SK-N-SH (cell line): ENCODE results near the gene SLC35F6. TPM values are rescaled to one million over a fixed set of nuclear protein-coding genes. Genes with fewer than 3 reads are reported as not detected.
A peak's percentile ranks its signal among the peaks of the same experiment; 100 is the strongest.

Experiments used
- CTCF ChIA-PET: fragments of 300-600, 350-600 bp; formaldehyde crosslinking; extraction: SDS; loops from one replicate; lab custom pipeline; 2021; lab: Yijun Ruan, JAX
- POLR2A ChIA-PET: fragments of 350-600 bp; sonication (Branson Sonifier 250); formaldehyde crosslinking; extraction: SDS; loops from one replicate; lab custom pipeline; 2020; ENCODE audit warnings: antibody characterized with exemption, inconsistent platforms; lab: Yijun Ruan, JAX
- DNase-seq: peaks from one replicate; pipeline ENCODE4 v3.0.0; 2012
- H2AFZ ChIP-seq: fragments of 200-600 bp; sonication (generic); 2 replicates; pipeline ENCODE4 v1.8.1; 2016; ENCODE audit warnings: antibody characterized with exemption, mild to moderate bottlenecking, low read depth
- H3F3A ChIP-seq: fragments of 200-600 bp; sonication (generic); replicated peaks from 2 replicates; pipeline ENCODE3; 2016; ENCODE audit warnings: antibody characterized with exemption, mild to moderate bottlenecking; ENCODE audit not compliant: insufficient read depth
- H3K27ac ChIP-seq, 2 experiments: fragments of 200-500 bp in 1 of 2; fragments of 200-600 bp in 1 of 2; sonication (Bioruptor generic) in 1 of 2; sonication (generic), shearing (Covaris generic) in 1 of 2; 2 replicates each; pipeline versions ENCODE4 v1.5.1 to v1.6.1; 2014 to 2016; ENCODE audit warnings: low read depth in 2 of 2, inconsistent platforms in 1 of 2, low read length in 1 of 2, mild to moderate bottlenecking in 1 of 2, mixed read lengths in 1 of 2
- H3K27me3 ChIP-seq: fragments of 200-600 bp; sonication (generic), shearing (Covaris generic); 2 replicates; pipeline ENCODE4 v1.6.1; 2016; ENCODE audit warnings: mixed run types; ENCODE audit not compliant: insufficient read depth
- H3K36me3 ChIP-seq, 2 experiments: fragments of 200-500 bp in 1 of 2; fragments of 200-600 bp in 1 of 2; sonication (Bioruptor generic) in 1 of 2; sonication (generic) in 1 of 2; replicated peaks in 1 of 2; 2 replicates each; pipeline versions ENCODE3 to v1.5.1; 2014 to 2016; ENCODE audit warnings: low read length in 1 of 2, mild to moderate bottlenecking in 1 of 2; ENCODE audit not compliant: insufficient read depth in 2 of 2, control insufficient read depth in 1 of 2
- H3K4me1 ChIP-seq, 2 experiments: fragments of 200-500 bp in 1 of 2; fragments of 200-600 bp in 1 of 2; sonication (Bioruptor generic) in 1 of 2; sonication (generic), shearing (Covaris generic) in 1 of 2; 2 replicates each; pipeline versions ENCODE4 v1.5.1 to v1.6.1; 2014 to 2016; ENCODE audit warnings: low read depth in 1 of 2, low read length in 1 of 2, mixed run types in 1 of 2; ENCODE audit not compliant: insufficient read depth in 2 of 2, control insufficient read depth in 1 of 2
- H3K4me2 ChIP-seq: fragments of 200-600 bp; sonication (generic), shearing (Covaris generic); 2 replicates; pipeline ENCODE4 v1.6.1; 2017; ENCODE audit warnings: mixed run types
- H3K4me3 ChIP-seq, 2 experiments: fragments of 200-500 bp in 1 of 2; fragments of 200-600 bp in 1 of 2; sonication (Bioruptor generic) in 1 of 2; sonication (generic), shearing (Covaris generic) in 1 of 2; 2 replicates each; pipeline versions ENCODE4 v1.5.1 to v1.8.1; 2014 to 2016; ENCODE audit warnings: low read depth in 2 of 2, inconsistent platforms in 1 of 2, low read length in 1 of 2, mild to moderate bottlenecking in 1 of 2, mixed read lengths in 1 of 2, moderate library complexity in 1 of 2
- H3K79me2 ChIP-seq: fragments of 200-600 bp; sonication (generic); 2 replicates; pipeline ENCODE4 v1.8.1; 2017; ENCODE audit warnings: mild to moderate bottlenecking; ENCODE audit not compliant: insufficient read depth
- H3K9ac ChIP-seq: fragments of 200-600 bp; sonication (generic); 2 replicates; pipeline ENCODE4 v1.6.1; 2017; ENCODE audit warnings: mixed run types
- H3K9me2 ChIP-seq: fragments of 200-600 bp; sonication (generic); 2 replicates; pipeline ENCODE4 v1.6.1; 2017; ENCODE audit warnings: mixed run types
- H3K9me3 ChIP-seq: fragments of 200-600 bp; sonication (generic); 2 replicates; pipeline ENCODE4 v1.6.1; 2017; ENCODE audit warnings: mixed run types, mild to moderate bottlenecking, moderate library complexity
- H4K20me1 ChIP-seq: fragments of 200-600 bp; sonication (generic); 2 replicates; pipeline ENCODE4 v1.6.1; 2017; ENCODE audit warnings: mild to moderate bottlenecking, mixed run types; ENCODE audit not compliant: insufficient read depth
- CHD2 ChIP-seq: fragments of 150-350 bp; IDR thresholded peaks from 2 replicates; pipeline ENCODE4 v1.6.1; 2018; ENCODE audit warnings: low read length; ENCODE audit not compliant: partially characterized antibody
- EP300 ChIP-seq, 2 experiments: IDR thresholded peaks; 2 replicates each; pipeline versions ENCODE4 v1.4.0 to v1.6.1; 2012; ENCODE audit warnings: borderline replicate concordance in 1 of 2, low read depth in 1 of 2, low read length in 1 of 2
- FOXM1 ChIP-seq: IDR thresholded peaks from 2 replicates; pipeline ENCODE4 v1.4.0; 2012; ENCODE audit warnings: low read depth, mild to moderate bottlenecking
- GATA2 ChIP-seq: sonication (generic); formaldehyde crosslinking; IDR thresholded peaks from 2 replicates; pipeline ENCODE4 v1.5.0; 2020; ENCODE audit warnings: mild to moderate bottlenecking, missing genetic modification reagents
- MXI1 ChIP-seq: IDR thresholded peaks from 2 replicates; pipeline ENCODE4 v1.6.1; 2012; ENCODE audit warnings: mild to moderate bottlenecking, low read depth, low read length, improper control_type of control experiment
- RAD21 ChIP-seq: IDR thresholded peaks from 2 replicates; pipeline ENCODE4 v1.6.1; 2012; ENCODE audit warnings: mild to moderate bottlenecking, low read length
- RFX5 ChIP-seq: IDR thresholded peaks from 2 replicates; pipeline ENCODE4 v1.6.1; 2012; ENCODE audit warnings: mild to moderate bottlenecking, improper control_type of control experiment, low read length
- SMC3 ChIP-seq: IDR thresholded peaks from 2 replicates; pipeline ENCODE4 v1.6.1; 2012; ENCODE audit warnings: low read depth, low read length, improper control_type of control experiment
- WGBS: methylation state at CpG from one replicate; pipeline ENCODE4 v1.1.6; 2017; ENCODE audit warnings: low lambda C conversion rate; 5-methylcytosine and 5-hydroxymethylcytosine counted together
- polyA plus RNA-seq, 3 experiments: library from polyadenylated mRNA; depleted of rRNA; stranded (reverse); fragments of >200 nt; gene quantifications; 2 replicates each; pipeline ENCODE4 v1.2.3, GENCODE V29; 2012
- TF ChIP-seq, protein P1 (sequence below): fragments of 200-600 bp; sonication (generic); IDR thresholded peaks from 2 replicates; pipeline ENCODE4 v1.6.1; 2017; ENCODE audit warnings: antibody characterized with exemption, mild to moderate bottlenecking, moderate library complexity
- TF ChIP-seq, protein P2 (sequence below): IDR thresholded peaks from 2 replicates; pipeline ENCODE4; 2012
- TF ChIP-seq, protein P3 (sequence below): IDR thresholded peaks from 2 replicates; pipeline ENCODE4 v1.6.1; 2012; ENCODE audit warnings: mild to moderate bottlenecking, low read depth, low read length, moderate library complexity
- TF ChIP-seq, protein P4 (sequence below): fragments of 150-350 bp; IDR thresholded peaks from 2 replicates; pipeline ENCODE4 v1.6.1; 2017; ENCODE audit warnings: antibody characterized with exemption, low read length, low read depth, borderline replicate concordance

The SLC35F6 gene
- polyA plus RNA-seq, 1 of the 3 experiments (the other 2 are of a cell fraction), result 16.0 TPM

DNA sequence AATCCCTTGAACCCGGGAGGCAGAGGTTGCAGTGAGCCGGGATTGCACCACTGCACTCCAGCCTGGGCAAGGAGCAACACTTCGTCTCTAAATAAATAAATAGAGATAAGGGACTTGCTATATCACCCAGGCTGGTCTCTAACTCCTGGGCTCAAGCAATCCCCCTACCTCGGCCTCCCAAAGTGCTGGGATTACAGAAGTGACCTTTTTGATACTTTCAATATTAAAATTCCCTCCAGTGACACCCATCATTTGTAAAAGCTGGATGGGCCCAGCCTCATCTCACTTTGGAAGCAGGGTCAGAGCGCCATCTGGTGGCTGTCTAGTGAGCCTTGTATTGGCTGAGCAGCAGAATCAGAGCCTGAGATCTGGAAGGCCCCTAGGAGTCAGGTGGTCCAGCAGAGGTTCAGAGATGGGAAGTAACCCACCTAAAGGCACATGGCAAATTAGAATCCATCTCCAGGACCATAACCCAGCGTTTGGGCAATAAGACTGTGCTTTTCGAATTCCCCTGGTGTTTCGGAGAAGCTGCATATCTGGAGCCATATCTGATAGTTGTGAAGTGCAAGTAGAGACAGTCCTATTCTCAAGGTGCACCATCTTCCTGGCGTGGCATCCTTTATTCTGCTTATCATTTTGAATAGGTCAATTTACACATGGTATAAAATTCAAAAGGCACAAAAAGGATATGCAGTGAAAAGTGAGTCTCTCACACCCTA, 18.3 kb upstream of the SLC35F6 start:
- H3K4me3 ChIP-seq, result no peak overlapping the region
- no peak overlapping the region for H3K27ac ChIP-seq
- no peaks in the 10 kb centered on the region for H3K36me3 ChIP-seq
- no peak overlapping the region for H3K4me2 ChIP-seq
- H3F3A ChIP-seq, result no peaks in the 10 kb centered on the region
- 31% methylated on average over 9 of the region's 9 CpGs for WGBS
- no peaks in the 10 kb centered on the region for H3K79me2 ChIP-seq
- H3K27me3 ChIP-seq, result no peaks in the 10 kb centered on the region
- peak; percentile 85 for DNase-seq
- no peaks in the 10 kb centered on the region for H3K9me2 ChIP-seq
- H3K4me1 ChIP-seq, result peaks cover 0 to 3% of the 10 kb centered on the region in 2 experiments; a peak in 1 of 4 replicates
- POLR2A ChIA-PET, result interaction anchor here (1.3 kb wide), 1 partner anchor 168 kb away, joined by 5 read pairs; no protein-coding TSS in a partner anchor
- no peak overlapping the region for H3K9ac ChIP-seq
- CTCF ChIA-PET, result interaction anchor here (0.6 to 22.3 kb wide), 56 partner anchors 10 to 671 kb away, joined by 3 to 944 read pairs (median 7); partner anchors contain the start of genes ADGRF3, CIB4, HADHA and HADHB
- TF ChIP-seq, protein P1, sequence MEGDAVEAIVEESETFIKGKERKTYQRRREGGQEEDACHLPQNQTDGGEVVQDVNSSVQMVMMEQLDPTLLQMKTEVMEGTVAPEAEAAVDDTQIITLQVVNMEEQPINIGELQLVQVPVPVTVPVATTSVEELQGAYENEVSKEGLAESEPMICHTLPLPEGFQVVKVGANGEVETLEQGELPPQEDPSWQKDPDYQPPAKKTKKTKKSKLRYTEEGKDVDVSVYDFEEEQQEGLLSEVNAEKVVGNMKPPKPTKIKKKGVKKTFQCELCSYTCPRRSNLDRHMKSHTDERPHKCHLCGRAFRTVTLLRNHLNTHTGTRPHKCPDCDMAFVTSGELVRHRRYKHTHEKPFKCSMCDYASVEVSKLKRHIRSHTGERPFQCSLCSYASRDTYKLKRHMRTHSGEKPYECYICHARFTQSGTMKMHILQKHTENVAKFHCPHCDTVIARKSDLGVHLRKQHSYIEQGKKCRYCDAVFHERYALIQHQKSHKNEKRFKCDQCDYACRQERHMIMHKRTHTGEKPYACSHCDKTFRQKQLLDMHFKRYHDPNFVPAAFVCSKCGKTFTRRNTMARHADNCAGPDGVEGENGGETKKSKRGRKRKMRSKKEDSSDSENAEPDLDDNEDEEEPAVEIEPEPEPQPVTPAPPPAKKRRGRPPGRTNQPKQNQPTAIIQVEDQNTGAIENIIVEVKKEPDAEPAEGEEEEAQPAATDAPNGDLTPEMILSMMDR, result peak; percentile 99
- TF ChIP-seq SMC3 (peak; percentile 99), CHD2 (peak; percentile 25), MXI1 (no peak), RAD21 (peak; percentile 100), RFX5 (0 out of 2 replicates have a peak, but pooled peaks have one; percentile 57), EP300 (IDR thresholded peaks at IDR 0.05; ENCODE audit: borderline replicate concordance in 1 of 2, low read depth in 1 of 2, low read length in 1 of 2) (no peak), FOXM1 (no peak), GATA2 (CRISPR knock-in tag) (peak; percentile 75)
- TF ChIP-seq, protein P2, sequence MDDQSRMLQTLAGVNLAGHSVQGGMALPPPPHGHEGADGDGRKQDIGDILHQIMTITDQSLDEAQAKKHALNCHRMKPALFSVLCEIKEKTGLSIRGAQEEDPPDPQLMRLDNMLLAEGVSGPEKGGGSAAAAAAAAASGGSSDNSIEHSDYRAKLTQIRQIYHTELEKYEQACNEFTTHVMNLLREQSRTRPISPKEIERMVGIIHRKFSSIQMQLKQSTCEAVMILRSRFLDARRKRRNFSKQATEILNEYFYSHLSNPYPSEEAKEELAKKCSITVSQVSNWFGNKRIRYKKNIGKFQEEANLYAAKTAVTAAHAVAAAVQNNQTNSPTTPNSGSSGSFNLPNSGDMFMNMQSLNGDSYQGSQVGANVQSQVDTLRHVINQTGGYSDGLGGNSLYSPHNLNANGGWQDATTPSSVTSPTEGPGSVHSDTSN, result peak; percentile 16; the same call in 1 of the 2 replicates
- TF ChIP-seq, protein P3, sequence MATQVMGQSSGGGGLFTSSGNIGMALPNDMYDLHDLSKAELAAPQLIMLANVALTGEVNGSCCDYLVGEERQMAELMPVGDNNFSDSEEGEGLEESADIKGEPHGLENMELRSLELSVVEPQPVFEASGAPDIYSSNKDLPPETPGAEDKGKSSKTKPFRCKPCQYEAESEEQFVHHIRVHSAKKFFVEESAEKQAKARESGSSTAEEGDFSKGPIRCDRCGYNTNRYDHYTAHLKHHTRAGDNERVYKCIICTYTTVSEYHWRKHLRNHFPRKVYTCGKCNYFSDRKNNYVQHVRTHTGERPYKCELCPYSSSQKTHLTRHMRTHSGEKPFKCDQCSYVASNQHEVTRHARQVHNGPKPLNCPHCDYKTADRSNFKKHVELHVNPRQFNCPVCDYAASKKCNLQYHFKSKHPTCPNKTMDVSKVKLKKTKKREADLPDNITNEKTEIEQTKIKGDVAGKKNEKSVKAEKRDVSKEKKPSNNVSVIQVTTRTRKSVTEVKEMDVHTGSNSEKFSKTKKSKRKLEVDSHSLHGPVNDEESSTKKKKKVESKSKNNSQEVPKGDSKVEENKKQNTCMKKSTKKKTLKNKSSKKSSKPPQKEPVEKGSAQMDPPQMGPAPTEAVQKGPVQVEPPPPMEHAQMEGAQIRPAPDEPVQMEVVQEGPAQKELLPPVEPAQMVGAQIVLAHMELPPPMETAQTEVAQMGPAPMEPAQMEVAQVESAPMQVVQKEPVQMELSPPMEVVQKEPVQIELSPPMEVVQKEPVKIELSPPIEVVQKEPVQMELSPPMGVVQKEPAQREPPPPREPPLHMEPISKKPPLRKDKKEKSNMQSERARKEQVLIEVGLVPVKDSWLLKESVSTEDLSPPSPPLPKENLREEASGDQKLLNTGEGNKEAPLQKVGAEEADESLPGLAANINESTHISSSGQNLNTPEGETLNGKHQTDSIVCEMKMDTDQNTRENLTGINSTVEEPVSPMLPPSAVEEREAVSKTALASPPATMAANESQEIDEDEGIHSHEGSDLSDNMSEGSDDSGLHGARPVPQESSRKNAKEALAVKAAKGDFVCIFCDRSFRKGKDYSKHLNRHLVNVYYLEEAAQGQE, result peak; percentile 48; the same call in 1 of the 2 replicates
- TF ChIP-seq, protein P4, sequence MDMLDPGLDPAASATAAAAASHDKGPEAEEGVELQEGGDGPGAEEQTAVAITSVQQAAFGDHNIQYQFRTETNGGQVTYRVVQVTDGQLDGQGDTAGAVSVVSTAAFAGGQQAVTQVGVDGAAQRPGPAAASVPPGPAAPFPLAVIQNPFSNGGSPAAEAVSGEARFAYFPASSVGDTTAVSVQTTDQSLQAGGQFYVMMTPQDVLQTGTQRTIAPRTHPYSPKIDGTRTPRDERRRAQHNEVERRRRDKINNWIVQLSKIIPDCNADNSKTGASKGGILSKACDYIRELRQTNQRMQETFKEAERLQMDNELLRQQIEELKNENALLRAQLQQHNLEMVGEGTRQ, result peak; percentile 5; the same call in 1 of the 2 replicates
- H4K20me1 ChIP-seq, result no peaks in the 10 kb centered on the region
- H2AFZ ChIP-seq, result no peak overlapping the region
- no peaks in the 10 kb centered on the region for H3K9me3 ChIP-seq
